Colonic mucosa (tissue), 4 donors: ENCODE data around the gene SLC35A1. TPM values are rescaled to one million over a fixed set of nuclear protein-coding genes. Genes with fewer than 3 reads are reported as not detected.

ENCODE experiments used
- DNase-seq: peaks from one replicate; pipeline ENCODE4 v3.0.0-alpha.2; 2020
- H3K27ac ChIP-seq: fragments of 200-600 bp; one replicate; pipeline ENCODE4 v1.8.0; 2021
- H3K27me3 ChIP-seq: fragments of 200-600 bp; one replicate; pipeline ENCODE4 v1.8.0; 2021
- H3K36me3 ChIP-seq: fragments of 200-600 bp; one replicate; pipeline ENCODE4 v1.8.0; 2021
- H3K4me1 ChIP-seq: fragments of 200-600 bp; one replicate; pipeline ENCODE4 v1.8.0; 2021; ENCODE audit warnings: mild to moderate bottlenecking
- H3K4me3 ChIP-seq: fragments of 200-600 bp; one replicate; pipeline ENCODE4 v1.8.0; 2021
- H3K9ac ChIP-seq, 2 donors: one replicate each; pipeline ENCODE4 v1.7.0; 2013; ENCODE audit warnings: control low read depth in 2 of 2, low read depth in 2 of 2, low read length in 2 of 2
- H3K9me3 ChIP-seq: fragments of 200-600 bp; one replicate; pipeline ENCODE4 v1.8.0; 2021
- CTCF ChIP-seq: fragments of 200-600 bp; IDR thresholded peaks from one replicate; pipeline ENCODE4 v1.8.0; 2022; ENCODE audit warnings: antibody characterized with exemption, mild to moderate bottlenecking
- intact Hi-C: fragments of 100-400 bp; cut with DNase I; formaldehyde crosslinking; loops from one replicate; pipeline ENCODE4 v1.14.1; 2022
- total RNA-seq, 2 donors: library from RNA; stranded (reverse); fragmentation: NEBNext Ultra II Directional in 1 of 2; extraction: Animal tissue kit (Norgen Biotek cat#: 25700) in 1 of 2; gene quantifications; one replicate each; pipeline ENCODE4 v1.2.1, GENCODE V29; 2021
- donor health status: healthy.
- donor health status: DM: no; HTN: no; CAD: no.
- donor health status: DM: no; HTN: no; CAD: no.

The SLC35A1 gene
- total RNA-seq, 2 donors from 2014 or later: 38.0 to 55.3 TPM

- intact Hi-C loops: no loop called here
- H3K4me3 ChIP-seq: no peak overlapping the region
- DNase-seq: no peak
- no peaks in the 10 kb centered on the region for H3K27me3 ChIP-seq
- no peak for TF ChIP-seq CTCF
- no peaks in the 10 kb centered on the region for H3K4me1 ChIP-seq
- H3K36me3 ChIP-seq: peaks cover 5% of the 10 kb centered on the region
- H3K9ac ChIP-seq: no peak overlapping the region
- no peak overlapping the region for H3K27ac ChIP-seq
- no peaks in the 10 kb centered on the region for H3K9me3 ChIP-seq
Measured at GRCh38 chr6:87540539-87540938, 67.8 kb downstream of the SLC35A1 start.

- no peak for TF ChIP-seq CTCF
- no peaks in the 10 kb centered on the region for H3K27me3 ChIP-seq
Measured at GRCh38 chr6:87541041-87541440, 68.3 kb downstream of the SLC35A1 start.

GRCh38 chr6:87541744-87542143, 69.0 kb downstream of the SLC35A1 start:
- intact Hi-C loops: no loop called here
- DNase-seq: no peak
- no peak overlapping the region for H3K9ac ChIP-seq
- no peaks in the 10 kb centered on the region for H3K9me3 ChIP-seq
- H3K4me1 ChIP-seq: no peaks in the 10 kb centered on the region
- H3K4me3 ChIP-seq: no peak overlapping the region
- no peak overlapping the region for H3K27ac ChIP-seq
- TF ChIP-seq CTCF: no peak
- H3K36me3 ChIP-seq: peaks cover 5% of the 10 kb centered on the region
- no peaks in the 10 kb centered on the region for H3K27me3 ChIP-seq

More at GRCh38 chr6:87541041-87541440, 68.3 kb downstream of the SLC35A1 start:
- DNase-seq: no peak
- H3K4me3 ChIP-seq: no peak overlapping the region
- peaks cover 5% of the 10 kb centered on the region for H3K36me3 ChIP-seq
- no peak overlapping the region for H3K9ac ChIP-seq
- H3K27ac ChIP-seq: no peak overlapping the region
- no peaks in the 10 kb centered on the region for H3K9me3 ChIP-seq
- intact Hi-C loops: no loop called here
- H3K4me1 ChIP-seq: no peaks in the 10 kb centered on the region

- Histone ChIP-seq H3K9ac (no peak overlapping the region), H3K27me3 (no peaks in the 10 kb centered on the region), H3K4me1 (no peaks in the 10 kb centered on the region), H3K36me3 (peaks cover 5% of the 10 kb centered on the region), H3K9me3 (no peaks in the 10 kb centered on the region), H3K27ac (no peak overlapping the region), H3K4me3 (no peak overlapping the region)
- DNase-seq: no peak
- no peak for TF ChIP-seq CTCF
- intact Hi-C loops: no loop called here
Measured at GRCh38 chr6:87543696-87544473, 71.1 kb downstream of the SLC35A1 start.

- Histone ChIP-seq H3K27ac (no peak overlapping the region), H3K36me3 (peaks cover 5% of the 10 kb centered on the region), H3K9ac (no peak overlapping the region), H3K4me1 (no peaks in the 10 kb centered on the region), H3K9me3 (no peaks in the 10 kb centered on the region), H3K27me3 (no peaks in the 10 kb centered on the region), H3K4me3 (no peak overlapping the region)
- TF ChIP-seq CTCF: no peak
- intact Hi-C loops: no loop called here
- no peak for DNase-seq
Measured at GRCh38 chr6:87544474-87544735, 71.6 kb downstream of the SLC35A1 start.
